ENCODE results near the gene GCN1. TPM values are rescaled to one million over a fixed set of nuclear protein-coding genes. Genes with fewer than 3 reads are reported as not detected.
A peak's percentile ranks its signal among the peaks of the same experiment; 100 is the strongest.

Gene GCN1
- polyA plus RNA-seq, 3 donors: 5.0 to 22.1 (median 8.3) TPM

DNA sequence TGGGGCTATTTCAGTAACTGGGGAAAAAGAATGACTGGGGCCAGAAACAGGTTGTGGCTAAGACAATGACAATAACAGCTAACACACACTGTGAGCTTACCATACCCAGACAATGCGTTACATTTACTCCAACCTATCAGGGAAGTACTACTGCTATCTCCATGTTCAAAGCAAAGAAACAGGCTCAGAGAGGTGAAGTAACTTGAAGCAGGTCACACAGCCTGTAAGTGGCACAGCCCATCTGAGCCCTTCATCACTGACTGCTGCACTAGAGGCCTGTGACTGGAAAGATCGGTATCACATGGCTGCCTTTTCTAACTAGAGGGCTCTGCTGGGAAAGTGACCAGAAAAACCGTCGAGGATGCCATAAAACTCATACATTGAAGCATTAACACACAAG is 7.9 kb downstream of the GCN1 start:
- Histone ChIP-seq H3K36me3 (replicated peaks in 1 of 2; ENCODE audit: control insufficient read depth in 1 of 2, insufficient read depth in 2 of 2, low read length in 2 of 2) (peaks cover 66 to 92% of the 10 kb centered on the region in 2 donors), H3K9me3 (replicated peaks in 1 of 2; ENCODE audit: control insufficient read depth in 1 of 2, insufficient read depth in 1 of 2, low read length in 2 of 2) (no peaks in the 10 kb centered on the region), H4K20me1 (ENCODE audit: insufficient read depth, low read length) (peaks cover 45% of the 10 kb centered on the region), H3K79me2 (ENCODE audit: insufficient read depth, low read length) (peaks cover 25% of the 10 kb centered on the region), H3K9ac (ENCODE audit: insufficient read depth, low read length, poor library complexity, severe bottlenecking) (no peak overlapping the region), H3K27ac (ENCODE audit: low read depth in 1 of 2, low read length in 2 of 2) (peak overlapping the region in 1 of 2 donors; percentile 25), H3K4me1 (ENCODE audit: control insufficient read depth in 1 of 2, insufficient read depth in 2 of 2, low read length in 2 of 2) (no peaks in the 10 kb centered on the region), H3K27me3 (ENCODE audit: control insufficient read depth in 2 of 2, insufficient read depth in 2 of 2, low read length in 2 of 2) (no peaks in the 10 kb centered on the region), H3K4me2 (replicated peaks; ENCODE audit: extremely low read depth, low read length, poor library complexity, severe bottlenecking) (no peak overlapping the region), H3K4me3 (replicated peaks in 1 of 3; ENCODE audit: low read depth in 2 of 3, low read length in 3 of 3) (no peak overlapping the region), H2AFZ (ENCODE audit: insufficient read depth, low read depth, low read length, poor library complexity, severe bottlenecking) (no peak overlapping the region)
- no peaks in the 10 kb centered on the region for H3K9me3 Mint-ChIP-seq
- no peak for DNase-seq
- no peak overlapping the region for H3K4me3 Mint-ChIP-seq
- H3K4me1 Mint-ChIP-seq: peaks cover 7% of the 10 kb centered on the region
- no peaks in the 10 kb centered on the region for H3K27me3 Mint-ChIP-seq (ENCODE audit: low read depth in 3 of 3)
- peak overlapping the region in 4 of 7 donors; percentile 7 to 62 (median 30) for H3K27ac Mint-ChIP-seq
- peaks cover 69 to 87% of the 10 kb centered on the region in 2 donors for H3K36me3 Mint-ChIP-seq
- intact Hi-C loops (cut with micrococcal nuclease): no loop called here
- 95% methylated on average over 3 of the region's 4 CpGs for WGBS (ENCODE audit: insufficient coverage)
- TF ChIP-seq, protein P1, sequence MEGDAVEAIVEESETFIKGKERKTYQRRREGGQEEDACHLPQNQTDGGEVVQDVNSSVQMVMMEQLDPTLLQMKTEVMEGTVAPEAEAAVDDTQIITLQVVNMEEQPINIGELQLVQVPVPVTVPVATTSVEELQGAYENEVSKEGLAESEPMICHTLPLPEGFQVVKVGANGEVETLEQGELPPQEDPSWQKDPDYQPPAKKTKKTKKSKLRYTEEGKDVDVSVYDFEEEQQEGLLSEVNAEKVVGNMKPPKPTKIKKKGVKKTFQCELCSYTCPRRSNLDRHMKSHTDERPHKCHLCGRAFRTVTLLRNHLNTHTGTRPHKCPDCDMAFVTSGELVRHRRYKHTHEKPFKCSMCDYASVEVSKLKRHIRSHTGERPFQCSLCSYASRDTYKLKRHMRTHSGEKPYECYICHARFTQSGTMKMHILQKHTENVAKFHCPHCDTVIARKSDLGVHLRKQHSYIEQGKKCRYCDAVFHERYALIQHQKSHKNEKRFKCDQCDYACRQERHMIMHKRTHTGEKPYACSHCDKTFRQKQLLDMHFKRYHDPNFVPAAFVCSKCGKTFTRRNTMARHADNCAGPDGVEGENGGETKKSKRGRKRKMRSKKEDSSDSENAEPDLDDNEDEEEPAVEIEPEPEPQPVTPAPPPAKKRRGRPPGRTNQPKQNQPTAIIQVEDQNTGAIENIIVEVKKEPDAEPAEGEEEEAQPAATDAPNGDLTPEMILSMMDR (IDR thresholded peaks at IDR 0.05): no peak

DNA sequence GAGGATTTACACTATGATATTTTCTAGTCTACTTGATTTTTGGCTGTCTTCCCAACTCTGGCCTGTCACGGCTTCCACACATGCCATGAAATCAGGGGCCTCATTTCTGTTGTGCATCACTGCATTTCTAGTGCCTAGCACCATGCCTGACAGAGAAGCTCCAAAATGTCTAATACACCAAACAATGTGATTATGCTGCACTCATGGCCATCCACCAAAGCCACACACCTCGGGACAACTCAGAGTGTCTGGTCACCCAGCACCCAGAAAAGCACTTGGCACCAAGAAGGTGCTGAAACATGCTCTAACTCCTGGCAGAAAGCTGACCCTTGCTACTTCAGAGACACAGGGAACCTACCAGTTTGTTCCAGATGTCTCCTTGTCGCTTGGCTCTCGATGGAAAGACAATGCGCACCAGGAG is 11.3 kb downstream of the GCN1 start:
- TF ChIP-seq, protein P1 (IDR thresholded peaks at IDR 0.05): no peak

More for the DNA sequence above, 11.3 kb downstream of the GCN1 start:
- H3K27ac ChIP-seq (ENCODE audit: low read depth in 1 of 2, low read length in 2 of 2): no peak overlapping the region
- peaks cover 70 to 96% of the 10 kb centered on the region in 2 donors for H3K36me3 Mint-ChIP-seq
- DNase-seq: no peak
- H3K27ac Mint-ChIP-seq: peak overlapping the region in 1 of 7 donors; percentile 15
- H3K4me3 ChIP-seq (replicated peaks in 1 of 3; ENCODE audit: low read depth in 2 of 3, low read length in 3 of 3): no peak overlapping the region
- H4K20me1 ChIP-seq (ENCODE audit: insufficient read depth, low read length): peaks cover 30% of the 10 kb centered on the region
- H3K4me3 Mint-ChIP-seq: no peak overlapping the region
- H3K36me3 ChIP-seq (replicated peaks in 1 of 2; ENCODE audit: control insufficient read depth in 1 of 2, insufficient read depth in 2 of 2, low read length in 2 of 2): peaks cover 76 to 93% of the 10 kb centered on the region in 2 donors
- no peaks in the 10 kb centered on the region for H3K27me3 ChIP-seq (ENCODE audit: control insufficient read depth in 2 of 2, insufficient read depth in 2 of 2, low read length in 2 of 2)
- H3K9me3 ChIP-seq (replicated peaks in 1 of 2; ENCODE audit: control insufficient read depth in 1 of 2, insufficient read depth in 1 of 2, low read length in 2 of 2): no peaks in the 10 kb centered on the region
- intact Hi-C loops (cut with micrococcal nuclease): no loop called here
- no peak overlapping the region for H2AFZ ChIP-seq (ENCODE audit: insufficient read depth, low read depth, low read length, poor library complexity, severe bottlenecking)
- peaks cover 10% of the 10 kb centered on the region for H3K79me2 ChIP-seq (ENCODE audit: insufficient read depth, low read length)
- WGBS (ENCODE audit: insufficient coverage): 95% methylated on average over 5 of the region's 5 CpGs
- H3K27me3 Mint-ChIP-seq (ENCODE audit: low read depth in 3 of 3): peaks cover 0 to 2% (median 0%) of the 10 kb centered on the region in 3 donors
- H3K4me1 ChIP-seq (ENCODE audit: control insufficient read depth in 1 of 2, insufficient read depth in 2 of 2, low read length in 2 of 2): no peaks in the 10 kb centered on the region
- H3K4me2 ChIP-seq (replicated peaks; ENCODE audit: extremely low read depth, low read length, poor library complexity, severe bottlenecking): no peak overlapping the region
- H3K4me1 Mint-ChIP-seq: peaks cover 7% of the 10 kb centered on the region
- H3K9me3 Mint-ChIP-seq: no peaks in the 10 kb centered on the region
- H3K9ac ChIP-seq (ENCODE audit: insufficient read depth, low read length, poor library complexity, severe bottlenecking): no peak overlapping the region
